Spleen (tissue), 7 donors: ENCODE results near the gene PDE1A.

ENCODE experiments used
- CTCF ChIP-seq, 11 experiments: fragments of 200-600 bp in 7 of 11; fragments of 450-650 bp in 4 of 11; sonication (generic) in 4 of 11; IDR thresholded peaks in 8 of 11; conservative IDR thresholded peaks in 3 of 11; 1 replicate in 7 of 11; 2 replicates in 4 of 11; pipeline versions ENCODE4 v1.4.0 to v1.8.0; 2016 to 2021; ENCODE audit warnings: antibody characterized with exemption in 11 of 11, inconsistent platforms in 4 of 11, mild to moderate bottlenecking in 1 of 11
- POLR2A ChIP-seq, 3 donors: fragments of 450-650 bp; IDR thresholded peaks; one replicate each; pipeline ENCODE4 v1.5.1; 2017; ENCODE audit warnings: antibody characterized with exemption in 3 of 3, mild to moderate bottlenecking in 1 of 3
- POLR2AphosphoS5 ChIP-seq, 3 donors: sonication (generic); formaldehyde crosslinking; IDR thresholded peaks; one replicate each; pipeline ENCODE4 v1.5.1; 2017; ENCODE audit warnings: antibody characterized with exemption in 3 of 3
- donor health status: DM: no; HTN: no; CAD: no; lungs with moderate emphysema.
- donor health status: DM: no; HTN: no; CAD: no.
- donor health status: DM: no; HTN: no; CAD: no.

GRCh38 chr2:182210669-182211068 is 216.2 kb downstream of the PDE1A start:
- TF ChIP-seq CTCF (IDR thresholded peaks at IDR 0.05 in 8 of 11, conservative IDR thresholded peaks at IDR 0.05 in 3 of 11) (no peak), POLR2A (IDR thresholded peaks at IDR 0.05) (no peak), POLR2AphosphoS5 (IDR thresholded peaks at IDR 0.05) (no peak)
